Measurements from ENCODE around the gene GRB10.
"Not testable (repeated sequence)": the region's sequence is repeated elsewhere in the genome, so short reads cannot be mapped to it uniquely, and the experiment has no call there.

The GRB10 gene

GRCh38 chr7:50559881-50560280 is 222.8 kb downstream of the GRB10 start:
- no peaks in the 10 kb centered on the region for H3K27me3 ChIP-seq (ENCODE audit: control insufficient read depth, insufficient read depth, low read length)
- no peaks in the 10 kb centered on the region for H3K9me3 ChIP-seq (ENCODE audit: control insufficient read depth, insufficient read depth, low read length)
- H3K4me3 ChIP-seq (ENCODE audit: low read length), result no peak overlapping the region
- peaks cover 1% of the 10 kb centered on the region; the same call in 1 of the 2 replicates for H3K4me1 ChIP-seq (ENCODE audit: control insufficient read depth, insufficient read depth, low read length)
- H3K27ac ChIP-seq (ENCODE audit: low read length), result no peak overlapping the region
- DNase-seq (ENCODE audit: low read depth, low spot score), result no peak
- no peaks in the 10 kb centered on the region for H3K36me3 ChIP-seq (ENCODE audit: control insufficient read depth, insufficient read depth, low read length)
- WGBS (ENCODE audit: insufficient coverage, insufficient read length), result no CpG with 5 or more reads among the region's 7 CpGs

GRCh38 chr7:50558294-50559053 is 224.2 kb downstream of the GRB10 start:
- DNase-seq (ENCODE audit: low read depth, low spot score), result no peak

GRCh38 chr7:50557099-50557498 is 225.6 kb downstream of the GRB10 start:
- no peak overlapping the region for H3K4me3 ChIP-seq (ENCODE audit: low read length)
- H3K4me1 ChIP-seq (ENCODE audit: control insufficient read depth, insufficient read depth, low read length), result peaks cover 1% of the 10 kb centered on the region; the same call in 1 of the 2 replicates
- H3K9me3 ChIP-seq (ENCODE audit: control insufficient read depth, insufficient read depth, low read length), result no peaks in the 10 kb centered on the region
- H3K27me3 ChIP-seq (ENCODE audit: control insufficient read depth, insufficient read depth, low read length), result no peaks in the 10 kb centered on the region
- WGBS (ENCODE audit: insufficient coverage, insufficient read length), result no CpG with 5 or more reads among the region's 2 CpGs
- H3K27ac ChIP-seq (ENCODE audit: low read length), result no peak overlapping the region
- DNase-seq (ENCODE audit: low read depth, low spot score), result no peak
- no peaks in the 10 kb centered on the region for H3K36me3 ChIP-seq (ENCODE audit: control insufficient read depth, insufficient read depth, low read length)

More at GRCh38 chr7:50558294-50559053, 224.2 kb downstream of the GRB10 start:
- Histone ChIP-seq H3K36me3 (ENCODE audit: control insufficient read depth, insufficient read depth, low read length) (no peaks in the 10 kb centered on the region), H3K27ac (ENCODE audit: low read length) (no peak overlapping the region), H3K4me3 (ENCODE audit: low read length) (no peak overlapping the region), H3K9me3 (ENCODE audit: control insufficient read depth, insufficient read depth, low read length) (no peaks in the 10 kb centered on the region), H3K4me1 (ENCODE audit: control insufficient read depth, insufficient read depth, low read length) (peaks cover 1% of the 10 kb centered on the region; the same call in 1 of the 2 replicates), H3K27me3 (ENCODE audit: control insufficient read depth, insufficient read depth, low read length) (no peaks in the 10 kb centered on the region)
- WGBS (ENCODE audit: insufficient coverage, insufficient read length), result no CpG with 5 or more reads among the region's 5 CpGs

GRCh38 chr7:50556247-50556991 is 226.3 kb downstream of the GRB10 start:
- no peaks in the 10 kb centered on the region for H3K9me3 ChIP-seq (ENCODE audit: control insufficient read depth, insufficient read depth, low read length)
- no peak for DNase-seq (ENCODE audit: low read depth, low spot score)
- H3K36me3 ChIP-seq (ENCODE audit: control insufficient read depth, insufficient read depth, low read length), result no peaks in the 10 kb centered on the region
- no peak overlapping the region for H3K4me3 ChIP-seq (ENCODE audit: low read length)
- no CpG with 5 or more reads among the region's 8 CpGs for WGBS (ENCODE audit: insufficient coverage, insufficient read length)
- H3K4me1 ChIP-seq (ENCODE audit: control insufficient read depth, insufficient read depth, low read length), result 0 out of 2 replicates have a peak, but pooled peaks cover 1% of the 10 kb centered on the region
- H3K27me3 ChIP-seq (ENCODE audit: control insufficient read depth, insufficient read depth, low read length), result no peaks in the 10 kb centered on the region
- H3K27ac ChIP-seq (ENCODE audit: low read length), result no peak overlapping the region

- Histone ChIP-seq H3K4me1 (ENCODE audit: control insufficient read depth, insufficient read depth, low read length) (0 out of 2 replicates have a peak, but pooled peaks cover under 1% of the 10 kb centered on the region), H3K27ac (ENCODE audit: low read length) (no peak overlapping the region), H3K27me3 (ENCODE audit: control insufficient read depth, insufficient read depth, low read length) (no peaks in the 10 kb centered on the region), H3K36me3 (ENCODE audit: control insufficient read depth, insufficient read depth, low read length) (no peaks in the 10 kb centered on the region), H3K4me3 (ENCODE audit: low read length) (no peak overlapping the region), H3K9me3 (ENCODE audit: control insufficient read depth, insufficient read depth, low read length) (no peaks in the 10 kb centered on the region)
- no CpG with 5 or more reads among the region's 9 CpGs for WGBS (ENCODE audit: insufficient coverage, insufficient read length)
- DNase-seq (ENCODE audit: low read depth, low spot score), result no peak
These were observed 227.0 kb downstream of the GRB10 start for GRCh38 chr7:50555594-50556140.

GRCh38 chr7:50554431-50555322 is 228.0 kb downstream of the GRB10 start:
- Histone ChIP-seq H3K27me3 (ENCODE audit: control insufficient read depth, insufficient read depth, low read length) (no peaks in the 10 kb centered on the region), H3K27ac (ENCODE audit: low read length) (no peak overlapping the region), H3K36me3 (ENCODE audit: control insufficient read depth, insufficient read depth, low read length) (no peaks in the 10 kb centered on the region), H3K4me3 (ENCODE audit: low read length) (no peak overlapping the region), H3K4me1 (ENCODE audit: control insufficient read depth, insufficient read depth, low read length) (no peaks in the 10 kb centered on the region), H3K9me3 (ENCODE audit: control insufficient read depth, insufficient read depth, low read length) (no peaks in the 10 kb centered on the region)
- DNase-seq (ENCODE audit: low read depth, low spot score), result no peak
- WGBS (ENCODE audit: insufficient coverage, insufficient read length), result no CpG with 5 or more reads among the region's 14 CpGs

GRCh38 chr7:50553973-50554372 is 228.7 kb downstream of the GRB10 start:
- no peak for DNase-seq (ENCODE audit: low read depth, low spot score)
- H3K4me1 ChIP-seq (ENCODE audit: control insufficient read depth, insufficient read depth, low read length), result no peaks in the 10 kb centered on the region
- no CpG with 5 or more reads among the region's 3 CpGs for whole genome bisulfite sequencing (ENCODE audit: insufficient coverage, insufficient read length)
- no peak overlapping the region for H3K4me3 ChIP-seq (ENCODE audit: low read length)
- H3K9me3 ChIP-seq (ENCODE audit: control insufficient read depth, insufficient read depth, low read length), result no peaks in the 10 kb centered on the region
- no peaks in the 10 kb centered on the region for H3K27me3 ChIP-seq (ENCODE audit: control insufficient read depth, insufficient read depth, low read length)
- no peaks in the 10 kb centered on the region for H3K36me3 ChIP-seq (ENCODE audit: control insufficient read depth, insufficient read depth, low read length)
- no peak overlapping the region for H3K27ac ChIP-seq (ENCODE audit: low read length)

GRCh38 chr7:50552921-50553320 is 229.8 kb downstream of the GRB10 start:
- Histone ChIP-seq H3K9me3 (ENCODE audit: control insufficient read depth, insufficient read depth, low read length) (no peaks in the 10 kb centered on the region), H3K4me3 (ENCODE audit: low read length) (no peak overlapping the region), H3K27me3 (ENCODE audit: control insufficient read depth, insufficient read depth, low read length) (no peaks in the 10 kb centered on the region), H3K4me1 (ENCODE audit: control insufficient read depth, insufficient read depth, low read length) (no peaks in the 10 kb centered on the region), H3K36me3 (ENCODE audit: control insufficient read depth, insufficient read depth, low read length) (no peaks in the 10 kb centered on the region), H3K27ac (ENCODE audit: low read length) (no peak overlapping the region)
- WGBS (ENCODE audit: insufficient coverage, insufficient read length), result no CpG with 5 or more reads among the region's 4 CpGs
- no peak for DNase-seq (ENCODE audit: low read depth, low spot score)

- Histone ChIP-seq H3K36me3 (ENCODE audit: control insufficient read depth, insufficient read depth, low read length) (no peaks in the 10 kb centered on the region), H3K4me1 (ENCODE audit: control insufficient read depth, insufficient read depth, low read length) (no peaks in the 10 kb centered on the region), H3K27me3 (ENCODE audit: control insufficient read depth, insufficient read depth, low read length) (no peaks in the 10 kb centered on the region), H3K9me3 (ENCODE audit: control insufficient read depth, insufficient read depth, low read length) (no peaks in the 10 kb centered on the region), H3K27ac (ENCODE audit: low read length) (no peak overlapping the region), H3K4me3 (ENCODE audit: low read length) (no peak overlapping the region)
- WGBS (ENCODE audit: insufficient coverage, insufficient read length), result no CpG with 5 or more reads among the region's 4 CpGs
- DNase-seq (ENCODE audit: low read depth, low spot score), result no peak
These were observed 230.6 kb downstream of the GRB10 start for GRCh38 chr7:50552139-50552538.

GRCh38 chr7:50545613-50546012 is 237.1 kb downstream of the GRB10 start:
- not testable (repeated sequence) for H3K27me3 ChIP-seq (ENCODE audit: control insufficient read depth, insufficient read depth, low read length); H3K4me1 ChIP-seq (ENCODE audit: control insufficient read depth, insufficient read depth, low read length); DNase-seq (ENCODE audit: low read depth, low spot score); H3K27ac ChIP-seq (ENCODE audit: low read length); H3K36me3 ChIP-seq (ENCODE audit: control insufficient read depth, insufficient read depth, low read length); H3K4me3 ChIP-seq (ENCODE audit: low read length); H3K9me3 ChIP-seq (ENCODE audit: control insufficient read depth, insufficient read depth, low read length)
- no CpG with 5 or more reads among the region's 4 CpGs for WGBS (ENCODE audit: insufficient coverage, insufficient read length)

Data from iPS DF 6.9 (cell line).